AG04450 (cell line): ENCODE results near the gene HAPSTR1. TPM values are rescaled to one million over a fixed set of nuclear protein-coding genes. Genes with fewer than 3 reads are reported as not detected.
A peak's percentile ranks its signal among the peaks of the same experiment; 100 is the strongest.

ENCODE experiments used
- CTCF ChIA-PET: fragments of 300-600, 350-600 bp; formaldehyde crosslinking; extraction: SDS; loops from one replicate; lab custom pipeline; 2022; ENCODE audit warnings: antibody characterized with exemption, inconsistent platforms; lab: Charles Lee
- POLR2A ChIA-PET: fragments of 350-600 bp; formaldehyde crosslinking; extraction: SDS; loops from one replicate; lab custom pipeline; 2021; ENCODE audit warnings: antibody characterized with exemption, inconsistent platforms; lab: Yijun Ruan, JAX
- DNase-seq: peaks from one replicate; pipeline ENCODE4 v3.0.0-alpha.2; 2011; ENCODE audit warnings: low read depth, low spot score
- H3K27ac ChIP-seq: one replicate; pipeline ENCODE4 v1.5.1; 2012; ENCODE audit warnings: low read depth, low read length, control low read depth
- H3K27me3 ChIP-seq: one replicate; pipeline ENCODE4 v1.6.0; 2012; ENCODE audit warnings: low read length; ENCODE audit not compliant: control insufficient read depth, insufficient read depth
- H3K4me3 ChIP-seq: 2 replicates; pipeline ENCODE4 v1.5.1; 2011; ENCODE audit warnings: mild to moderate bottlenecking, low read depth, low read length, control low read depth
- H3K9me3 ChIP-seq: 2 replicates; pipeline ENCODE4 v1.5.1; 2012; ENCODE audit warnings: low read length; ENCODE audit not compliant: control insufficient read depth, insufficient read depth
- polyA plus RNA-seq: library from polyadenylated mRNA; depleted of rRNA; stranded (reverse); fragments of >200 nt; gene quantifications from 2 replicates; pipeline ENCODE4 v1.2.3, GENCODE V29; 2011
- TF ChIP-seq, protein P1 (sequence below): IDR thresholded peaks from 2 replicates; pipeline ENCODE4 v1.5.1; 2011; ENCODE audit warnings: low read depth, low read length, control low read depth, inconsistent platforms

Gene HAPSTR1
- polyA plus RNA-seq, 1 experiment, result 40.3 TPM

- Histone ChIP-seq H3K27ac (no peak overlapping the region), H3K4me3 (no peak overlapping the region), H3K27me3 (no peaks in the 10 kb centered on the region), H3K9me3 (no peaks in the 10 kb centered on the region; the same call in 1 of the 2 replicates)
- POLR2A ChIA-PET, result interaction anchor here (1.3 to 1.4 kb wide), 2 partner anchors 10 to 29 kb away, joined by 10 to 19 read pairs; partner anchors contain the start of gene HAPSTR1
- no peak for DNase-seq
- CTCF ChIA-PET, result interaction anchor here (0.6 to 1.1 kb wide), 3 partner anchors 10 to 59 kb away, joined by 3 to 6 read pairs (median 5); no protein-coding TSS in a partner anchor
- TF ChIP-seq, protein P1, sequence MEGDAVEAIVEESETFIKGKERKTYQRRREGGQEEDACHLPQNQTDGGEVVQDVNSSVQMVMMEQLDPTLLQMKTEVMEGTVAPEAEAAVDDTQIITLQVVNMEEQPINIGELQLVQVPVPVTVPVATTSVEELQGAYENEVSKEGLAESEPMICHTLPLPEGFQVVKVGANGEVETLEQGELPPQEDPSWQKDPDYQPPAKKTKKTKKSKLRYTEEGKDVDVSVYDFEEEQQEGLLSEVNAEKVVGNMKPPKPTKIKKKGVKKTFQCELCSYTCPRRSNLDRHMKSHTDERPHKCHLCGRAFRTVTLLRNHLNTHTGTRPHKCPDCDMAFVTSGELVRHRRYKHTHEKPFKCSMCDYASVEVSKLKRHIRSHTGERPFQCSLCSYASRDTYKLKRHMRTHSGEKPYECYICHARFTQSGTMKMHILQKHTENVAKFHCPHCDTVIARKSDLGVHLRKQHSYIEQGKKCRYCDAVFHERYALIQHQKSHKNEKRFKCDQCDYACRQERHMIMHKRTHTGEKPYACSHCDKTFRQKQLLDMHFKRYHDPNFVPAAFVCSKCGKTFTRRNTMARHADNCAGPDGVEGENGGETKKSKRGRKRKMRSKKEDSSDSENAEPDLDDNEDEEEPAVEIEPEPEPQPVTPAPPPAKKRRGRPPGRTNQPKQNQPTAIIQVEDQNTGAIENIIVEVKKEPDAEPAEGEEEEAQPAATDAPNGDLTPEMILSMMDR, result no peak
Measured at GRCh38 chr16:9062301-9062700, 29.1 kb upstream of the HAPSTR1 start.

GRCh38 chr16:9065077-9065476 is 26.4 kb upstream of the HAPSTR1 start:
- DNase-seq, result no peak
- Histone ChIP-seq H3K4me3 (no peak overlapping the region), H3K9me3 (peaks cover 5% of the 10 kb centered on the region), H3K27ac (no peak overlapping the region), H3K27me3 (no peaks in the 10 kb centered on the region)
- POLR2A ChIA-PET, result no interaction called here
- CTCF ChIA-PET, result interaction anchor here (1.0 kb wide), 1 partner anchor 13 kb away, joined by 3 read pairs; no protein-coding TSS in a partner anchor
- TF ChIP-seq, protein P1, result no peak

DNA sequence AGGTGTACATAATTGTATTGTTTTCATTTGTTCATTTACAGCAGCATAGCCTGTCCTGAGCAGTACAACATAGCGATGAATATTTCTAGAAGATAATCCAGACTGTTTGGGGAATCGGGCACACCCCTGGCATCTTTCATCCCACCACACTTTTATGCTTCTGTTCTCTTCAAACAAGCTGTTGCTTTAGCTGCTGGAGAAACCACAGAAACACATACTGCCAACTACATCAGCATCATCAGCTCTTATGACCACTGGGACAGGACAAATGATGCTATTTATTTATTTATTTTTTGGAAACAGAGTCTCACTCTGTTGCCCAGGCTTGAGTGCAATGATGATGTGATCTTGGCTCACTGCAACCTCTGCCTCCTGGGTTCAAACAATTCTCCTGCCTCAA is 22.6 kb upstream of the HAPSTR1 start:
- Histone ChIP-seq H3K27me3 (no peaks in the 10 kb centered on the region), H3K4me3 (no peak overlapping the region), H3K27ac (peak overlapping the region; percentile 47), H3K9me3 (peaks cover 5% of the 10 kb centered on the region)
- TF ChIP-seq, protein P1, result no peak
- DNase-seq, result no peak
- POLR2A ChIA-PET, result interaction anchor here (1.1 to 1.4 kb wide), 2 partner anchors 22 kb away, joined by 3 to 5 read pairs; partner anchors contain the start of gene HAPSTR1
- CTCF ChIA-PET, result no interaction called here

- no peak overlapping the region for H3K4me3 ChIP-seq
- H3K27me3 ChIP-seq, result no peaks in the 10 kb centered on the region
- POLR2A ChIA-PET, result interaction anchor here (1.1 kb wide), 1 partner anchor 21 kb away, joined by 3 read pairs; the partner anchor contains the start of gene HAPSTR1
- H3K27ac ChIP-seq, result no peak overlapping the region
- TF ChIP-seq, protein P1, result no peak
- H3K9me3 ChIP-seq, result peaks cover 5% of the 10 kb centered on the region
- no peak for DNase-seq
- CTCF ChIA-PET, result no interaction called here
Measured at GRCh38 chr16:9070254-9070653, 21.2 kb upstream of the HAPSTR1 start.

DNA sequence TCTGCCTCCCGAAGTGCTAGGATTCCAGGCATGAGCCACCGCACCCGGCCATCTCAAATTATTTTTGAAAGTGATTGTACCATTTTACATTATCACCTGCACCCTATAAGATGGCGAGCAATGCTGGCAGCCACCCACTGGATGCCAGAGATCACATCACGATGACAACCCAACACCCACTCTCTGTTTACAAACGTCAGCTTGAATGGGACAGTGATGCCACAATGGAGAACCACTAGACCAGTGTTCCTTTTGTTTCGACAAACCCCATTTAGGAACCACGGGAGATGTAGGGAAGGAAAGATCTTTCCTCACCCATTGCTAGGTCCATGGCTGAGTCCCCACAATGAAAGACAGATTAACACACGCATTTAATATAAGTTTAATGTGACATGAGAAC is 20.1 kb upstream of the HAPSTR1 start:
- H3K4me3 ChIP-seq, result no peak overlapping the region
- no peak for DNase-seq
- POLR2A ChIA-PET, result interaction anchor here (2.5 kb wide), 1 partner anchor 20 kb away, joined by 24 read pairs; the partner anchor contains the start of gene HAPSTR1
- no peak overlapping the region for H3K27ac ChIP-seq
- peaks cover 5% of the 10 kb centered on the region for H3K9me3 ChIP-seq
- TF ChIP-seq, protein P1, result no peak
- no peaks in the 10 kb centered on the region for H3K27me3 ChIP-seq
- CTCF ChIA-PET, result no interaction called here
